ENCODE results near the gene CHAMP1. TPM values are rescaled to one million over a fixed set of nuclear protein-coding genes. Genes with fewer than 3 reads are reported as not detected.

Gene CHAMP1
- total and polyA plus RNA-seq, 2 donors (not counting 3 experiments of a cell fraction or from before 2014, with no cell fraction given): 19.2 to 24.1 TPM

DNA sequence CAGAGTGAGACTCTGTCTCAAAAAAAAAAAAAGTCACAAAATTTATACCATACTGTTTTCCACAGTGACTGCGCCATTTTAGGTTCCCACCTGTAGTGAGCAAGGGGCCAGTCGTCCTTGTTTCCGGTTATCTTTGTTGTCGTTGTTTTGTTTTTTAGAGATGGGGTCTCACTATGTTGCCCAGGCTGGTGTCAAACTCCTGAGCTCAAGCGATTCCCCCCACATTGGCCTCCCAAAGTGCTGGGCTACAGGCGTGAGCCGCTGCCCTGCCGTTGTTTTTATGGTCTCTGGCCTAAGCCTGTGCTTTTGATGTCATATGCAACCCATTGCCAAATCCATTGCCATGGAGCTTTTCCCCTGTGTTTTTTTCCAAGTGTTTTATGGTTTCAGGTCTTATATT lies 29.6 kb upstream of the CHAMP1 start:
- CTCF ChIA-PET: no interaction called here
- Histone ChIP-seq H3K36me3 (ENCODE audit: control insufficient read depth in 2 of 2, extremely low read depth in 1 of 2, insufficient read depth in 2 of 2, low read length in 2 of 2) (peaks cover 8 to 13% of the 10 kb centered on the region in 2 experiments), H3K4me2 (ENCODE audit: insufficient read depth, low read length) (no peak overlapping the region), H3K9me3 (replicated peaks; ENCODE audit: control insufficient read depth, insufficient read depth, low read length) (no peaks in the 10 kb centered on the region), H3K79me2 (ENCODE audit: control insufficient read depth, insufficient read depth, low read length) (peaks cover 28% of the 10 kb centered on the region), H3K9me1 (replicated peaks; ENCODE audit: control insufficient read depth, extremely low read depth, insufficient read depth, low read length) (no peaks in the 10 kb centered on the region), H3K4me1 (ENCODE audit: control insufficient read depth, extremely low read depth, insufficient read depth, low read length) (peaks cover 9% of the 10 kb centered on the region), H3K27ac (ENCODE audit: insufficient read depth, low read depth, low read length) (no peak overlapping the region), H3K4me3 (replicated peaks in 1 of 3; ENCODE audit: insufficient read depth in 1 of 3, low read depth in 1 of 3, low read length in 3 of 3) (no peak overlapping the region), H3K27me3 (ENCODE audit: control insufficient read depth in 2 of 2, insufficient read depth in 2 of 2, low read length in 2 of 2) (no peaks in the 10 kb centered on the region), H4K20me1 (replicated peaks; ENCODE audit: control insufficient read depth, extremely low read depth, insufficient read depth, low read length) (no peaks in the 10 kb centered on the region), H3K9ac (replicated peaks; ENCODE audit: extremely low read depth, insufficient read depth, low read length) (no peak overlapping the region), H2AFZ (ENCODE audit: low read depth, low read length) (no peak overlapping the region)
- intact Hi-C loops (cut with micrococcal nuclease) (no loop called here), dilution Hi-C loops (cut with MboI; ENCODE audit: extremely low pct_ligation_motif_present, low sequenced_read_pairs) (no loop called here)
- no peak for DNase-seq (ENCODE audit: low read depth, low spot score)
- POLR2A ChIA-PET: no interaction called here
- no peak for TF ChIP-seq POLR2AphosphoS5 (IDR thresholded peaks at IDR 0.05; ENCODE audit: insufficient read depth, low read depth, low read length)
- no peak for TF ChIP-seq EZH2 (IDR thresholded peaks at IDR 0.05; ENCODE audit: borderline replicate concordance, low read depth, low read length, severe bottlenecking)
- no peak for TF ChIP-seq FOS (IDR thresholded peaks at IDR 0.05; ENCODE audit: borderline replicate concordance, insufficient read depth, low read length)
- TF ChIP-seq, protein P1, sequence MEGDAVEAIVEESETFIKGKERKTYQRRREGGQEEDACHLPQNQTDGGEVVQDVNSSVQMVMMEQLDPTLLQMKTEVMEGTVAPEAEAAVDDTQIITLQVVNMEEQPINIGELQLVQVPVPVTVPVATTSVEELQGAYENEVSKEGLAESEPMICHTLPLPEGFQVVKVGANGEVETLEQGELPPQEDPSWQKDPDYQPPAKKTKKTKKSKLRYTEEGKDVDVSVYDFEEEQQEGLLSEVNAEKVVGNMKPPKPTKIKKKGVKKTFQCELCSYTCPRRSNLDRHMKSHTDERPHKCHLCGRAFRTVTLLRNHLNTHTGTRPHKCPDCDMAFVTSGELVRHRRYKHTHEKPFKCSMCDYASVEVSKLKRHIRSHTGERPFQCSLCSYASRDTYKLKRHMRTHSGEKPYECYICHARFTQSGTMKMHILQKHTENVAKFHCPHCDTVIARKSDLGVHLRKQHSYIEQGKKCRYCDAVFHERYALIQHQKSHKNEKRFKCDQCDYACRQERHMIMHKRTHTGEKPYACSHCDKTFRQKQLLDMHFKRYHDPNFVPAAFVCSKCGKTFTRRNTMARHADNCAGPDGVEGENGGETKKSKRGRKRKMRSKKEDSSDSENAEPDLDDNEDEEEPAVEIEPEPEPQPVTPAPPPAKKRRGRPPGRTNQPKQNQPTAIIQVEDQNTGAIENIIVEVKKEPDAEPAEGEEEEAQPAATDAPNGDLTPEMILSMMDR (IDR thresholded peaks at IDR 0.05; ENCODE audit: extremely low read depth in 1 of 2, insufficient read depth in 1 of 2, low read depth in 1 of 2, low read length in 2 of 2): no peak
- no peak for TF ChIP-seq GATA2 (IDR thresholded peaks at IDR 0.05; ENCODE audit: insufficient read depth, insufficient read length, low read depth, low read length)
- TF ChIP-seq POLR2A (IDR thresholded peaks at IDR 0.05; ENCODE audit: low read depth, low read length): no peak
- TF ChIP-seq, protein P2, sequence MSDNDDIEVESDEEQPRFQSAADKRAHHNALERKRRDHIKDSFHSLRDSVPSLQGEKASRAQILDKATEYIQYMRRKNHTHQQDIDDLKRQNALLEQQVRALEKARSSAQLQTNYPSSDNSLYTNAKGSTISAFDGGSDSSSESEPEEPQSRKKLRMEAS (IDR thresholded peaks at IDR 0.05; ENCODE audit: insufficient read depth, insufficient read length): no peak
- no peak for TF ChIP-seq MYC (IDR thresholded peaks at IDR 0.05; ENCODE audit: low read depth, low read length)
- no peak for TF ChIP-seq JUN (IDR thresholded peaks at IDR 0.05; ENCODE audit: borderline replicate concordance, insufficient read depth, insufficient read length, low read depth)
- no TSS peak for BruUV-seq (replicated peaks)
- FAIRE-seq: no peak

Data from endothelial cell of umbilical vein (primary cell).